ENCODE results near the gene ANKRD44. TPM values are rescaled to one million over a fixed set of nuclear protein-coding genes. Genes with fewer than 3 reads are reported as not detected.

The ANKRD44 gene
- total RNA-seq, 1 donor from 2014 or later, result 35.4 TPM

GRCh38 chr2:197174539-197175094 lies 136.0 kb downstream of the ANKRD44 start:
- no peak for DNase-seq

DNA sequence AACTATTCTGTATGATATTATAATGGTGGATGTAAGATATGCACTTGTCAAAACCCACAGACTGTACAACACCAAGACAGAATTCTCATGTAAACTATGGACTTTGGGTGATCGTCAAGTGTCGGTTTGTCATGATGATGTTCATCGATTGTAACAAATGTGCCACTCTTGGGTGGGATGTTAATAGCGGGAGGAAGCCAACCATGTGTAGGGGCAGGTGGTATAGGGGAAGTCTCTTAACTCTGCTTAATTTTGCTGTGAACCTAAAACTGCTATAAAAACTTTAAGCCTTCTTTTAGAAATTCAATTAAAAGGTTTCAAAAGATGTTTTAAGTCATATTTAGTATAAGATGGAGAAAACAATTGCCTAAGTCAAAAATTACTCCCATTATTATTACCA lies 139.0 kb downstream of the ANKRD44 start:
- DNase-seq, result no peak

- DNase-seq, result peak; percentile 58
Measured at GRCh38 chr2:197170208-197170607, 140.4 kb downstream of the ANKRD44 start.

DNA sequence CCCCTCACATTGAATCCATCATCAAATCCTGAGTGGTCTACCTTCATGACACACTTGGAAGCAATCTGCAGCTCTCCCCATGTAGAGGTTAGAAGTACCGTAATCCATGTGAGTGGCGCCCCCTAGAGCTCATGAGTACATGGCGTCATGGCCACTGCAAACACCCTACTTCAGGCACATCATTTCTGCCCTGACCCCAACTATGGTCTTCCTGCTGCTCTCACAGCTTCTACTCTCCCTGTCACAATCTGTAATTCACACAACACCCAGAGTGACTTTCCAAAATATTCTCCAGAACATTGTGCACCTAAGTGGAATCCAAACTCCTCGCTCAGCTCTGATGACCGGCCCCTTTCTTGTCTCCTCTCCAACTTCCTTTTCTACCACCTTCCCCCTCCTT lies 141.9 kb downstream of the ANKRD44 start:
- DNase-seq, result peak; percentile 59

DNA sequence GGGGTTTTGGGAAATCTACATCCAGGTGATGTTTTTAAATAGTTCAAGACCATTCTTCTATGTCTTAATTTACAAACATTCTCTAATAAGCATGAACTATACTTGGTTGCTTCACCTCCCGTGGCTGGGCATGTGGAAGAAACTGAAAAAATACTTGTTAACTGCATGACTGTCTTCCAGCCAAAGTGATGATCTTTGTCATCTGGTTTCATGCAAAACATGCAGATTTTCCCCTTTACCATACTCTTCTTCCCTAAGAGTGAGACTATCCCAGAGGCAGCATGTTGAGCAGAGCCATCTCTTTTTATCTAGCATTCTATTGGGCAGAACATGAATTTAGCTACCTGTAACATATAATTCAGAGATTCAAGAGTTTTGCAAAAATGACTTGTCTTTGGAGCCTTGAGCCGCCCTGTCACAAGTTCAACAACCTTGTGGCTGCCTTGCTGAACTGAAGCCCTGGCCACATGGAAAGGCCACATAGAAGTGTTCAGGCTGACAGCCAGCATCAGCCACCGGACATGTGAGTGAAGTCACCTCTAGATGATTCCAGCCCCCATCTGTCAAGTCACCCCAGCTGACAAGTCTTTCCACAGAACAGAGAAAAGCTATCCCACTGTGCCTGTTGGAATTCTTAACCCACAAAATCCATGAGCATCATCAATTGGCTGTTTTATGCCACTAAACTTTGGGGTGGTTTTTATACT lies 142.8 kb downstream of the ANKRD44 start:
- no peak for DNase-seq

- no peak for DNase-seq
Measured at GRCh38 chr2:197165020-197165419, 145.6 kb downstream of the ANKRD44 start.

DNA sequence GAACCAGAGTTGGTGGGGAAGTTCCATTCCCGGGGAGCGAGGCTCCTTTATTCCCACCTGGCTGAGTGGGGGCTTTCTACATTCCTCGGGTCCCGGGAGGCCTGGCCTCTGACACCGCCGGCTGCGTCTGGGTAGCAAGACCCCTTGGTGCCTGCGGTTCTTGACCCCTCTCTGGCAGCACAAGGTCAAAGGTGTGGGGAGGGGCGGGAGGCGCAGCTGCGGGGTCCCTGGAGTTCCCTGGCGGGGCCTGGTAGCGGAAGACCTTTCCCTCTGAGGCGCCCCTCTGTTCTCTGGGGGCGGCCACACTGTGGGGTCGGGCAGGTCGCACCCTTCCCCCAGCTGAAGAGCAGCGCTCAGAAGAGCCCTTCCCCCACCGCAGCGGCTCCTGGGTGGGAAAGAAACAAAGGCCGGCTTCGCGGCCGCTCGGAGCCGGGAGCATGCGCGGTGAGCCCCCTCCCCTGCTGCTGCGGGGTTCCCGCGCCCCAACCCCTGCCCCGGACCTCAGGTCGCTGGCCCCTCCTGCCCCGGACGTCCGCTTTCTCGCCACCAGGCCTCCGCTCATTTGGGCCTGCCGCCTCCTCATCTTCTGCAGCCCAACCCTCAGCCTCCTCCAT lies 146.3 kb downstream of the ANKRD44 start:
- DNase-seq, result peak; percentile 54

DNA sequence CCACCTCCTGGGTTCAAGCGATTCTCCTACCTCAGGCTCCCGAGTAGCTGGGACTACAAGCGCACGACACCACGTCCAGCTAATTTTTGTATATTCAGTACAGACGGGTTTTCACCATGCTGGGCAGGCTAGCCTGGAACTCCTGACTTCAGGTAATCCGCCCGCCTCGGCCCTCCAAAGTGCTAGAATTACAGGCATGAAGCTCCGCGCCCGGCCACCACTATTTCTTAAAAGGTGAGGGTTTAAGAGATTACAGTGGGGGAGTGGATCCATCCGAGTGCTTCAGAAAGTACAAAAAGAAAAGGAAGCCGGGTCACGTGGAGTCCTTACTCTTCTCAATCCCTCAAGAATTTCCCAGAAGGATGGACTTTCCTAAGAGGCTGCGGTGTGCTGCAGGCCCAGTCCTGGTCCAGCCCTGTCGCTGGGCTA lies 146.9 kb downstream of the ANKRD44 start:
- no peak for DNase-seq

DNA sequence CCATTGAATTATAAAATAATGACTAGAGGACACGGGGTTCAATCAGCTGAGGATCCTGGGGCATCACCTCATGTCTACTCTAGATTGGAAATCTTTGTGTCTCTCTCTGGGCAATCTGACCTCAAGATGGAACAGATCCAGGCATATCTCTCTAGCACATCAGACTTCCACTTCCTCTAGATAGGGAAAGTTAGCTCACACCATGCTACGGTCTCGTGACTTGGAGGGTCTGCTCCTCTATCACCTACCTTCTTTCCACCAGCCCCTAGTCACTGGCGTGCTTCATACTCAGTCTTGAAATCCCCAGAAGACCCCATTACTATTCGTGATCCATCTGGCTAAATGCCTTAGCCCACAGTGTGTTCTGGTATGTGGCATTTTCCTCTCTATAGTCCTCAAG lies 148.8 kb downstream of the ANKRD44 start:
- DNase-seq, result no peak

GRCh38 chr2:197159661-197160211 lies 150.8 kb downstream of the ANKRD44 start:
- DNase-seq, result no peak

GRCh38 chr2:197158591-197159550 lies 151.7 kb downstream of the ANKRD44 start:
- peak; percentile 36 for DNase-seq

DNA sequence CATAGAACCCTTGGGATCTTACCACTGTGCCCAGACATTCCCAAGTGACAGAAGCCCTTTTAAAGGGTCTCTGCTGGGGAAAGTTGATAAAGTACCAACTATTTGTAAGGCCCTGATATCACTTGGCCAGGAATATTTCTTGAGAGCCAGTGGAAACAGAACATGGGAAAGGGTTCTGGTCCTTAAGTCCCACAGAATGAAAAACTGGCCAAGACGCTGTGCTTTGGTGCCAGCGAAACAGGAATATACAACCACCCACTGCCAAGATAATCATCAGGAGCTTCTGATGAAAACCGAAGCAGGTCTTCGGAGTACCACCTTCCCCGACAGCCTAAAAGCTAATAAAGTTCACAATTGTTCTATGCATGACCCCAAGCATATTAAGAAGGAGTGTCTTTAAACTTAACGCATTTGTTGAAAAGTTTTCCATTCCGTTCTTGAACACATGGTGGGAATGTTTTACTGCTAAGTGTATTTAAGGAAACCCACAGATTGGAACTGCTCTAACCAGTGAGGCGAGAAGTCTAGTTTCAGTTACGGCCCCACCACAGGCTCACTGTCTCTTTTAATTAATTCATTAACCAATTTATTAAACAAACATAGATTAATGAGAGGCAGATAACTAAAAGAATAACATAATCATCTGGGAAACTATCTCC lies 152.6 kb downstream of the ANKRD44 start:
- DNase-seq, result peak; percentile 40

GRCh38 chr2:197156771-197157170 lies 153.8 kb downstream of the ANKRD44 start:
- DNase-seq, result no peak

DNA sequence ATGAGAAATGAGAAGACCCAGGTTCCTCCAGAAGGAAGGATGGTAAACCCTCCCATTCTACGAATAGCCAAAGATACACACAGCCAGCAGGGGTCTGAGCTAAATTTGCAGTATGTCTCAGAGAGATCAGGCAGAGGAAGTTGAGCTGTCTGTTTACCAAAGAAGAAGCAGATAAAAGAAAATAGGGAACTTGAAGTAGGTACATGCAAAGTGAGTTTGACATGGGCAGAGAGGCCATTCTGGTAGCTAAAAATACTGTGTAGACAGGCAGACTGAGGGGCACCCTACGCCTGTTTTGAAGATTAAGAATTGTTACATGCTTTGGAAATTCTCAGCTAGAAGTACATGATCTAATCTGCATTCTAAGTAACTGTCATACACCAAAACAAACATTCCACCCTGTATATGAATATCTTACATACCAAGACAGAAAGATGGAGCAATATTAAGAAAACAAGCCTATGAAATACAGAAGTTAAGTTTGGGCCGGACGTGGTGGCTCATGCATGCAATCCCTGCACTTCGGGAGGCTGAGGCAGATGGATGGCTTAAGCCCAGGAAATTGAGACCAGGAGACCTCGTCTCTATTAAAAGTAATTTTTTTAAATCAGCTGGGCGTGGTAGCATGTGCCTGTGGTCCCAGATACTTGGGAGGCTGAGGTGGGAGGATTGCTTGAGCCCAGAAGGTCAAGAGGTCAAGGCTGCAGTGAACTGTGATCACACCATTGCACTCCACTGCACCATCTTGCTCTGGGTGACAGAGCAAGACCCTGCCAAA lies 157.9 kb downstream of the ANKRD44 start:
- DNase-seq, result peak; percentile 19

DNA sequence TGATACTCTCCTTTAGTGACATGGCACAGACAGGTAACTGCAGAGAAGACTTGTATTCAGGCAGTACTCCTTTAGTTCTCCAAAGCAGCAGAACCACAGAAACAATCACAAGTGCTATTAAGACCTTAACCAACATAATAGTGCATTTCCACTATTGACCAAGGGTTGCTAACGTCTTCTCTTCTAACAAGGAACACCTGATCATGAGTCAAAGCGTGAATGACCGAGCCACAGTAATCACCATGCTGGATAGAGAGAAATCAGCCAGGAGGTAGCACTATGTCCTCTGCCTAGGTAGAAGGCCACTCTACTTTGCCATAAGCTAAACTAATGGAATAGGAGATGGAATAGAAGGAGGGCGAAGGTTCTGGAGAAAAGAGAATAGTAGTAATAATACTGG lies 161.0 kb downstream of the ANKRD44 start:
- DNase-seq, result no peak

- DNase-seq, result no peak
Measured at GRCh38 chr2:197148401-197148800, 162.2 kb downstream of the ANKRD44 start.

- DNase-seq, result no peak
Measured at GRCh38 chr2:197147942-197148341, 162.6 kb downstream of the ANKRD44 start.

DNA sequence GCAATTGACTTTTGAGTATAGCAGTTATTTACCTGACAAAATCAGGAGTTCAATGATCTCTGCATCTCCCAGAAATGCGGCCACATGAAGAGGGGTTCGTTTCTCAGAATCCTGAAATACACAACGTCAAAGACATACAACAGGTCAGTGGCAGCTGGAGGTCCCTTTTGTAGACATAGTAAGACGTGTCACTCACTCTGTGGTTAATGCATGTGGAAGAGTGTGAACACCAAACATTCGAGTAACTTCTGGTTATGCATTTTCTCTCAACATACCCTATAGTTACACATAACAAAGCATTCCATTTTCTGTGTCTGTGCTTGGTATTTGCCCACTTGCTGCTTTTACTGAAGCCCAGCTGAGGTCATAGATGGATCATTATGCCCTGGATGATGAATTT lies 163.6 kb downstream of the ANKRD44 start:
- no peak for DNase-seq

DNA sequence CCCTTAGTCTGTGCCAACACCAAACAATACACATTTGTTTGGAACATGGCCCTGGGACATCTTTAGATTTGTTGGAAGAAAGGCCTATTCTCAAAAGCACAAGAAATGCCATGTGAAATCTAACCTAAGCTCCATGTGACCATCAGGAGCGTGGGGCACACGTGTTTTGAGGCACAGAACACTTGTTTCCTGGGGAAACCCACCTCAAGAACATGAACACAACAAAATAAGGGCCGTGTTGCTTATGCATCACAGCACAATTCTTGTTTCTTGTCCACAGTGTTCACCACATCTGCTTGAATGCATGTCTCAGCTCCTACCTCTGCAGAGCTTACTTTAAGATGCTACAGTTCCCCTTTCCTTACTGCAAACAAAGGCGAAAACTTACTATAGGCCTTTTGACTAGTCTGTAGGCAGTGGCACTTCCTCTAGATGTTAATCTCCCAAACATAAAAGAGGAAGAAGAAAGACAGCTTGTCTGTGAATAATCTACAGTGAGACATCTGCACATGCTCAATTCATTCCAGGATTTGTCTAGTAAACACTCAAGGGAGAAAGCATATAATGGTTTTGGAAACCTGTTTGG lies 165.0 kb downstream of the ANKRD44 start:
- peak; percentile 40 for DNase-seq

- DNase-seq, result no peak
Measured at GRCh38 chr2:197144183-197144582, 166.4 kb downstream of the ANKRD44 start.
